Cardiac fibroblast (primary cell): ENCODE measurements around the gene MRI1.
"Not testable (repeated sequence)": the region's sequence is repeated elsewhere in the genome, so short reads cannot be mapped to it uniquely, and the experiment has no call there.

Experiments
- DNase-seq, 2 donors: peaks; one replicate each; pipeline versions ENCODE4 v3.0.0 to v3.0.0-alpha.2; 2010; ENCODE audit warnings: low read depth in 2 of 2
- H3K4me3 ChIP-seq, 2 donors: replicated peaks in 1 of 2; 1 replicate in 1 of 2; 2 replicates in 1 of 2; pipeline ENCODE4 v1.5.1; 2011; ENCODE audit warnings: low read depth in 2 of 2, low read length in 2 of 2, mild to moderate bottlenecking in 2 of 2, moderate library complexity in 1 of 2
- TF ChIP-seq, protein P1 (sequence below): IDR thresholded peaks from one replicate; pipeline ENCODE4 v1.5.1; 2011; ENCODE audit warnings: low read depth, mild to moderate bottlenecking, low read length, inconsistent platforms

The MRI1 gene

DNA sequence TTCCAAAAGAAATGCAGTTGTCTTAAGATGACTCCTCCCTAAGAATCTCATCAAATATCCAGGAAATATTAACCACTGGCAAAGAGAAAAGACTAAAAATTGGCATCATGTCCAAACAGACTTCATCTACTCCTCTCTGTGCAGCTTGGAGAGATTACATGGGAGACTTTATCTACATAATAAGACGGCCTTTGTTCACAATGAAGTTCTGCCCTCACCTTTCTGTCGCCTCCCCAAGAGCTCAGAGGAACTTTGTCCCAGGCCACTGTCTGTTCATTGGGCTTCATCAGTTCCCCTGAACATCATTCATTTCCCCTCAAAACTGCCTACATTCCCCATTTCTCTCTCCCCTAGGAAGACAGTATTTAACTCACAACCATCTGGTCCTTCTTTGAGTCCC, 22.4 kb upstream of the MRI1 start:
- no peak for DNase-seq
- no peak overlapping the region for H3K4me3 ChIP-seq
- TF ChIP-seq, protein P1, sequence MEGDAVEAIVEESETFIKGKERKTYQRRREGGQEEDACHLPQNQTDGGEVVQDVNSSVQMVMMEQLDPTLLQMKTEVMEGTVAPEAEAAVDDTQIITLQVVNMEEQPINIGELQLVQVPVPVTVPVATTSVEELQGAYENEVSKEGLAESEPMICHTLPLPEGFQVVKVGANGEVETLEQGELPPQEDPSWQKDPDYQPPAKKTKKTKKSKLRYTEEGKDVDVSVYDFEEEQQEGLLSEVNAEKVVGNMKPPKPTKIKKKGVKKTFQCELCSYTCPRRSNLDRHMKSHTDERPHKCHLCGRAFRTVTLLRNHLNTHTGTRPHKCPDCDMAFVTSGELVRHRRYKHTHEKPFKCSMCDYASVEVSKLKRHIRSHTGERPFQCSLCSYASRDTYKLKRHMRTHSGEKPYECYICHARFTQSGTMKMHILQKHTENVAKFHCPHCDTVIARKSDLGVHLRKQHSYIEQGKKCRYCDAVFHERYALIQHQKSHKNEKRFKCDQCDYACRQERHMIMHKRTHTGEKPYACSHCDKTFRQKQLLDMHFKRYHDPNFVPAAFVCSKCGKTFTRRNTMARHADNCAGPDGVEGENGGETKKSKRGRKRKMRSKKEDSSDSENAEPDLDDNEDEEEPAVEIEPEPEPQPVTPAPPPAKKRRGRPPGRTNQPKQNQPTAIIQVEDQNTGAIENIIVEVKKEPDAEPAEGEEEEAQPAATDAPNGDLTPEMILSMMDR: no peak

DNA sequence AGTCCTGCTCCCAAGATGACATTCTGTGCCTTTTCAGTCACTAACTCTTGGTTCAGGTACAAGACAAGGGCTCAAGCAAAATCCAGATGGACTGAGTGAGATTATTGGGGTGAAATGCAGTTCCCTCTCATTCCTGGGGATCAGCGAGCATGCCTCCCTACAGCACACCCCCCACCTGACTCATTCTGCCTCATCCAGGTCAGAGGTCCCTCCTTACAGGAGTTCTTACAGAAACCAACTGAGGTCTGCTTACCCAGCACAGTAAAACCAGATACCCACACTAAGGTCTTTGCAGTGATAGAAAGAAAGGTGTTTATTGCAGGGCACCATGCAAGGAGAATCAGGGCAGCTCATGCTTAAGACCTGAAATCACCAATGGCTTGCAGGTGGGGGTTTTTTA, 21.6 kb upstream of the MRI1 start:
- TF ChIP-seq, protein P1: no peak
- peak in 1 of 2 donors; percentile 18 for DNase-seq

DNA sequence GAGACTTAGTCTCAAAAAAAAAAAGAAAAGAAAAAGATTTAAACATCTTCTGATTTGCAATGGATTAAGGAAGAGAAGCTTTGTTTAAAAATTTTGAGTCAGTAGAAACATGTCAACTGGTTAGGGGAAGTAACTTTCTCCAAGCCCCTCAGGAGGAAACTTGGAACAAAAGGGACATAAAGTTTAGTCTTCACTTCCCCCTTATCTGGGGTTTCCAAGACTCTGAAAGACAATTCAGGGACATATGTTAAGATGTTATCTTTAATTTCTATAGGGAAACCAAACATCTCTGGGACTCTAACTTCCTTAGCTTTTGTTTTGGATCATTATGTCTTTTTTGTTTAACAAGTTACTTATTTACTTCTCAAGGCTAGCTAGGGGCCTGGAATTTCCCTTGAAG, 20.1 kb upstream of the MRI1 start:
- H3K4me3 ChIP-seq: no peak overlapping the region
- DNase-seq: no peak
- TF ChIP-seq, protein P1: no peak

More for the DNA sequence above, 21.6 kb upstream of the MRI1 start:
- H3K4me3 ChIP-seq: no peak overlapping the region

DNA sequence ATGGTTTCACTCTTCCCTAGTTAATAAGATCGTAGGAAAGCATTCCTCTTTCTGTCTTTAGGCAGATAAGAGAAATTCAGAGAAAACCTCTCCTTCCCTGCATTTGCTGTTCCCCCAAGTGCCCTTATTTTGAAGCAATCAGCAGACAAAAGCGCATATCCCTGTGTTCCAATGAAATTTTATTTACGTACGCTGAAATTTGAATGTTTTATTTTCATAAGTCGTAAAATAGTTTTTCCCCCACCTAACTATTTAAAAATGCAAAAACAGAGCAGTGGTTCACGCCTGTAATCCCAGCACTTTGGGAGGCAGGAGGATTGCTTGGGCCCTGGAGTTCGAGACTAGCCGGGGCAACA, 17.2 kb upstream of the MRI1 start:
- TF ChIP-seq, protein P1: no peak

DNA sequence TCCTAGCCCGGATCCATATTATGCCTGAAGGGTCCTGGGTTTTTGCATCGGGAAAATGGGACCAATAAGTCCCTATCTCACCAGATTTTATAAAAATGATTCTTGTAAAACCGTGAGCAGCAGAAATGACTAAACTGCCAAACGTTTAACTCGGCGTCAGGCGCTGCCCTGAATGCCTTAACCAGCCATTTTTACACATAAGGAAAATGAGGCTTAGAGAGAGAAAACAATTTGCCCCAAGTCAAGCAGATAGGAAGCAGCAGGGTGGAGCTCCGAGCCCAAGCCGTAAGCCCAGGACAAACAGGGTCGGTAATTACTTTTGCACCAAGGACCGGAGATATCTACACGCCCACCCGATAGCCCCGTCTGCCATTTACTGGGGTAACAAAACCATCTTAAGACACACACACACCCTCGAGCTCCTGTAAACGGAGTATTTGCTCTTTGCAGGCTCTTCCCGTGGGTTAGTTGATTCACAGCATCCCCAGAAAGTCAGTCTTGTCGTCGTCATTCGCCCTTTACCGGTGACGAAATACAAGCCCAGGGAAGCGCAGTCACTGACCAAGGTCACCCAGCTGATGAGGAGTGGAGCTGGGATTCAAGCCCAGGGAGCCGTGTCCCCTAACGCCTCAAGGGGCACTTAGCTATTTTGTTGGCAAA, 16.0 kb upstream of the MRI1 start:
- peak; percentile 55 to 65 for DNase-seq
- H3K4me3 ChIP-seq: peak overlapping the region; percentile 77 to 80
- TF ChIP-seq, protein P1: no peak

More for the DNA sequence above, 17.2 kb upstream of the MRI1 start:
- peak overlapping the region; percentile 21 to 77 for H3K4me3 ChIP-seq
- DNase-seq: no peak

DNA sequence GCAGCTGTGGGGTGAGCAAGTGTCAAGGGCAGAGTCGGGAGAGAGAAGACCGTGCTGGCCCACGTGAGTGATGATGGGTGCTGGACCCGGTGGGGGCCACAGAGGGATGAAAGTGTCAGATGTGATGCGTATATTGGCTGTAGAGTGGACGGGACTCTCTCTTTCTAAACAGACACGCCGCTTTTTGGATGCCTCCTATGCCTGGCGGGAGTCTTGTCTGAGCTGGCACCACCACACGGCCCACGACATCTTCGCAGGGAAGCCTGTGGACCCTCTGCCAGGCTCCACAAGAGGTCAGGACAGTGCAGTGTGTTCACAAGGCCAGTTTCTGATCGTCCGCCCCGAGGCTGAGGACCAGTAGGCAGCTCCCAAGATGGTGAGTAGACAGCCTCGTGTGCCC, 12.9 kb upstream of the MRI1 start:
- no peak overlapping the region for H3K4me3 ChIP-seq
- no peak for DNase-seq
- TF ChIP-seq, protein P1: no peak

DNA sequence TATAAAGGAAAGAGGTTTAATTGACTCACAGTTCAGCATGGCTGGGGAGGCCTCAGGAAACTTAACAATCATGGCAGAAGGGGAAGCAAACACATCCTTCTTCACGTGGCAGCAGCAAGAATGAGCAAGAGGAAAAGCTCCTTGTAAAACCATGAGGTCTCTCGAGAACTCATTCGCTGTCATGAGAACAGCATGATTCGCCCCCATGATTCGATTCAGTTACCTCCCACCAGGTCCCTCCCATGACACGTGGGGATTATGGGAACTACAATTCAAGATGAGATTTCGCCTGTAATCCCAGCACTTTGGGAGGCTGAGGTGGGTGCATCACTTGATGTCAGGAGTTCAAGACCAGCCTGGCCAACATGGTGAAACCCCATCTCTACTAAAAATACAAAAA, 10.7 kb upstream of the MRI1 start:
- H3K4me3 ChIP-seq: not testable (repeated sequence)
- DNase-seq: peak in 1 of 2 donors; percentile 20
